ENCODE measurements around the gene UFC1.

Gene UFC1

GRCh38 chr1:161137881-161138280 is 15.9 kb upstream of the UFC1 start:
- no peak for DNase-seq

- no peak for DNase-seq
Measured at GRCh38 chr1:161138431-161138830, 15.3 kb upstream of the UFC1 start.

GRCh38 chr1:161139766-161140165 is 14.0 kb upstream of the UFC1 start:
- DNase-seq, result peak; percentile 68

DNA sequence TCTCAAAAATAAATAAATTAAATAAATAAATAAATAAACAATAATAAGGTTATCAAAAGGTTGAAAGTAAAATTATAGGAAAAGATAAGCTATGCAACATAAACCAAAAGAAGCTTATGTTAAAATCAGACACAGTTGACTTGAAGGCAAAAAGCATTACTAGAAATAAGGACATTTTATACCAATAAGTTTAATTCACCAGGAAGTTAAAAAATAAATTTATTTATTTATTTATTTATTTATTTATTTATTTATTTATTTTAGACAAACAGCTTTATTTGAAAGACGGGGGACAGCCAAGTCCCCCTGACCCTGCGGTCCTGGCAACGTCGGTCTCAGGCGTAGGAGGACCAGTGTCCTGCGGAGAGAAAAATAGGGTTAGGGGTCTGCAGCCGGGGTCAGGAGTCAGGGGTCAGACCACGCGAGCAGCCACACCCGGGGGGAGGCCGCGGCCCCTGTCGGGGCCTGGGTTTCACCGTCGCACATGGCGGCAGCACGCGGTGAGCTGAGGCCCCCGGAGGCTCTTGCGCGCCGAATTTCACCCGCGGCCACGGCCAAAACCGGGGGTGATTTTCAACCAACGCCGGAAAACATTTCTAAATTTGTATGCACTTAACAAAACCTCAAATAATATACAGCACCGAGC is 12.9 kb upstream of the UFC1 start:
- no peak for DNase-seq

DNA sequence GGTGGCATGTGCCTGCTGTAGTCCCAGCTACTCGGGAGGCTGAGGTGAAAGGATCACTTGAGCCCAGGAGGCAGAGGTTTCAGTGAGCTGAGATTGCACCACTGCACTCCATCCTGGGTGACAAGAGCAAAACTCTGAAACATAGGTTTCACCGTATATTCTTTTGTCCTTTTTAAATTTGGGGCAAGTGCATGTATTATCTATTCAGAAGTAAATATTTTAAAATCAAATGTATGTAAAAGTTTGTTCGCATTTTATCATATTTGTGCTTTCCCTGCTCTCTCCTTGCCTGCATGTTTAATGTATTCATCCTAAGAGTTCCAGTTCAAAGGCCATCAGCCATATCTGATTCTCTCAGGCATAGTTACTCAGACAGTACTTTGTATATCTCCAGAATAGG is 7.9 kb upstream of the UFC1 start:
- DNase-seq, result no peak

- no peak for DNase-seq
Measured at GRCh38 chr1:161153176-161153575, 602 bp upstream of the UFC1 start.

DNA sequence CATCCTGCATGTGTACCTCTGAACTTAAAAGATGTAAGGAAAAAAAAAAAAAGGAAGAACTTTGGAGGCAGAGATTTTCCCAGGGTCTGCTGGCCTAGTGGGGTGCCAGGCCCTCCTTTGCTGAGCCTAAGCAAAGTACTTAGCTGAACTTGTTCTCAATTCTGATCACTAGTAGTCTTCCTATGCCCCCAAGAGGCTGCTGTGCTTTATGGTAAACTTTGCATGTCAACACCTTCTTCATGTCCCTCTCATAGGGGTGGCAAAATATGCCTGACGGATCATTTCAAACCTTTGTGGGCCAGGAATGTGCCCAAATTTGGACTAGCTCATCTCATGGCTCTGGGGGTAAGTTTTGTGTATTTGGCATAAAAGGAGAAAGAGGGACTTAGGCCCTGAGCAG is 4.1 kb downstream of the UFC1 start:
- DNase-seq, result no peak

DNA sequence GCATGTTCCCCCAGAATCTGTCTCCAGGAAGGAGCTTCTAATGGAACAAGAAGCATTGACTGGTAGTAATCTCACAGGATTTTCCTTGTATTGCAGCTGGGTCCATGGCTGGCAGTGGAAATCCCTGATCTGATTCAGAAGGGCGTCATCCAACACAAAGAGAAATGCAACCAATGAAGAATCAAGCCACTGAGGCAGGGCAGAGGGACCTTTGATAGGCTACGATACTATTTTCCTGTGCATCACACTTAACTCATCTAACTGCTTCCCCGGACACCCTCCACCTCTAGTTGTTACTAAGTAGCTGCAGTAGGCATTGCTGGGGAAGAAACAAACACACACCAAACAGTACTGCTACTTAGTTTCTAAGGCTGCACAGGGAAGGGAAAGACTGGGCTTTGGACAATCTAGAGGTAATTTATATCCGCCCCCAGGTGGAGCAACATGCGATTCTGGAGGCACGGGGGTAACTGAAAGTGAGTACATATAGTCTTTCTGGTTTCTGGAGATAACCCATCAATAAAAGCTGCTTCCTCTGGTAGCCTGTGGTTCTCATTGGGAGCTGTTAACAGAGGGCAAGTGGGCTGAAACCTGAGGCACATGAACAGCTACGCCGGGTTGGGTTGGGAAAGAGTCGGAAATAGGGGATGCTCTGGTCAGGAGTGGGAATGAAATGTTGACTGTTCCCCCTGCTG is 4.7 kb downstream of the UFC1 start:
- peak; percentile 63 for DNase-seq

- peak; percentile 96 for DNase-seq
Measured at GRCh38 chr1:161159087-161159912, 5.5 kb downstream of the UFC1 start, which contains the start of gene USP21. Gene USP21, plus strand, starts transcription at chr1:161159500. Its CDS starts 1,141 bp downstream, at chr1:161160641.

- no peak for DNase-seq
Measured at GRCh38 chr1:161159913-161160243, 6.1 kb downstream of the UFC1 start.

DNA sequence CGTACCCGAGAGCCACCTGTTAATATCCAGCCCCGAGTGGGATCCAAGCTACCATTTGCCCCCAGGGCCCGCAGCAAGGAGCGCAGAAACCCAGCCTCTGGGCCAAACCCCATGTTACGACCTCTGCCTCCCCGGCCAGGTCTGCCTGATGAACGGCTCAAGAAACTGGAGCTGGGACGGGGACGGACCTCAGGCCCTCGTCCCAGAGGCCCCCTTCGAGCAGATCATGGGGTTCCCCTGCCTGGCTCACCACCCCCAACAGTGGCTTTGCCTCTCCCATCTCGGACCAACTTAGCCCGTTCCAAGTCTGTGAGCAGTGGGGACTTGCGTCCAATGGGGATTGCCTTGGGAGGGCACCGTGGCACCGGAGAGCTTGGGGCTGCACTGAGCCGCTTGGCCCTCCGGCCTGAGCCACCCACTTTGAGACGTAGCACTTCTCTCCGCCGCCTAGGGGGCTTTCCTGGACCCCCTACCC is 6.9 kb downstream of the UFC1 start:
- no peak for DNase-seq

DNA sequence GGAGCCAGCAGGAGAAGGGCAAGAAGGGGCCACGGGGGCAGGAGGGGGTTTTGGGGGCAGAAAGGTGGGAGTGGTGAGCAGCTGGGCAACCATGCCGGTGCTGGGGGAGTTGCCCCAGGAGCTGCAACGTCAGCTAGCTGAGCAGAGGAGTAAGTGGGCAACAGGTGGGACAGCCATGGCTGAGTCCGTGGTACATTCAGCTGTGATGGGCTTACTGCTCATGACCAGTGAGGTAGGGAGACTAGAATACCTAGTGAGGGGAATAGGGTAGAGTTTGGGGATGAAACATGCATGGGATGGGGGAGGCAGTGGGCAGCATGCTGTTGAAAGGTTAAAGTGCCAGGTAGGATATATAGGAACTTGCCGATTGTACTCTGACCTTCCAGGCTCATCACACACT is 7.9 kb downstream of the UFC1 start:
- no peak for DNase-seq

- DNase-seq, result no peak
Measured at GRCh38 chr1:161162052-161162451, 8.3 kb downstream of the UFC1 start.

DNA sequence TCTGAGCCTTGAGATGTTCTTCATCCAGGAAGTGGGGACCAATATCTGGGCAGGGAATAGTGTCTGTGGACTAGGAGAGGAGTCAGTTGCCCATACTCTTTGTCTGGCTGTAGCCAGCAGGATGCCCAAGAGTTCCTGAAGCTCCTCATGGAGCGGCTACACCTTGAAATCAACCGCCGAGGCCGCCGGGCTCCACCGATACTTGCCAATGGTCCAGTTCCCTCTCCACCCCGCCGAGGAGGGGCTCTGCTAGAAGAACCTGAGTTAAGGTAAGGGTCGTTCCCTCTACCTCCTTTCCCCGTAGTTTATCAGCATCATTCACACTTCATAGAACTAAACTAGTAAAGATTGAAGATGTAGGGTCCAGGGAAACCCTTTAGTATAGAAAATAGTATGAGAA is 9.0 kb downstream of the UFC1 start:
- DNase-seq, result no peak

- DNase-seq, result no peak
Measured at GRCh38 chr1:161163793-161164192, 10.0 kb downstream of the UFC1 start.

DNA sequence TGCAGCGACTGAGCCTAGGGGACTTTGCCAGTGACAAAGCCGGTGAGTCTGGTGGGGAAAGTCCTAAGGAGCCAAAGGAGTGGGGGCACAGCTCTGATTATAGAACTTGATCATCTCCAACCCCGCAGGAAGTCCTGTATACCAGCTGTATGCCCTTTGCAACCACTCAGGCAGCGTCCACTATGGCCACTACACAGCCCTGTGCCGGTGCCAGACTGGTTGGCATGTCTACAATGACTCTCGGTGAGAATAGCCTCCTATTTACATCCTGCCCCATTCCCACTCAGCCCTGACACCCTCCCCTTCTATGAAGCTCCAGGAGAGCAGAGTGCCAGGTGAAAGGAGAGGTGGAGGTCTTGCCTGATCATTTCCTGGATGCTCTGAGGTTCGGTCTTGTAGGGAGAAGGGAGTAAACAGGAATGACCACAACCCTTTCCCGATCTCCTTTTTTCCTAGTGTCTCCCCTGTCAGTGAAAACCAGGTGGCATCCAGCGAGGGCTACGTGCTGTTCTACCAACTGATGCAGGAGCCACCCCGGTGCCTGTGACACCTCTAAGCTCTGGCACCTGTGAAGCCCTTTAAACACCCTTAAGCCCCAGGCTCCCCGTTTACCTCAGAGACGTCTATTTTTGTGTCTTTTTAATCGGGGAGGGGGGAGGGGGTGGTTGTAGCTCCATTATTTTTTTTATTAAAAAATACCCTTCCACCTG is 11.3 kb downstream of the UFC1 start:
- peak; percentile 51 for DNase-seq

- peak; percentile 99 for DNase-seq
Measured at GRCh38 chr1:161165742-161166668, 12.2 kb downstream of the UFC1 start, which contains the start of gene PPOX. Gene PPOX, plus strand, starts transcription at chr1:161166426. Its CDS starts 422 bp downstream, at chr1:161166848.

- DNase-seq, result peak; percentile 68
Measured at GRCh38 chr1:161166669-161167548, 13.1 kb downstream of the UFC1 start.

DNA sequence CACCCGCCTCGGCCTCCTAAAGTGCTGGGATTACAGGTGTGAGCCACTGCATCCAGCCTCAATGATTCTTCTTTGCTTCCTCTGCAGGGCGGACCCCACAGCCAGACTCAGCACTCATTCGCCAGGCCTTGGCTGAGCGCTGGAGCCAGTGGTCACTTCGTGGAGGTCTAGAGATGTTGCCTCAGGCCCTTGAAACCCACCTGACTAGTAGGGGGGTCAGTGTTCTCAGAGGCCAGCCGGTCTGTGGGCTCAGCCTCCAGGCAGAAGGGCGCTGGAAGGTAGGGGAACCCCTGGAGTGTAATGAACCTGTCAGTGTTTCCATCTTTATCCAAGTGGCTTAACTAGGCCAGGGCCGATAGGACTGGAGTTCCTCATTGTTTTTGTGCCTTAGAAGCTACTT is 15.1 kb downstream of the UFC1 start:
- no peak for DNase-seq

DNA sequence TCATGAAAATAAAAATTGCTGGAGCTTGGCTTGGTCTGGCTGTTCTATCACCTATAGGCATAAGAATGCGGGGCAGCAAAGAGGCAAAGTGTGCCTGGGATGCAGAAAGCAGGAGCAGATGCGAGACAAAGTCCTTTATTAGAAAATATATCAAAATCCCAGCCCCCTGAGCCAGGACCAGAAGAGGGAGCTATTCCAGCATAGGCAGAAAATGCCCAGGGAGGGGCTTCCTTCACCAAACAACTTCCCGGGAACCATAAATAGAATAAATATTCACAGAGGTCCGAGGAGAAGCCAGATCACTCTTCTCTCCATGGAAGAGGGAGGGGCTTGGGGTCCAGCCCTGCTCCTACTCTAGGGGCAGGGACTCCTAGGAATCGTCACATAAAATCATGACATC is 17.4 kb downstream of the UFC1 start:
- no peak for DNase-seq

GRCh38 chr1:161171696-161172095 is 17.9 kb downstream of the UFC1 start:
- no peak for DNase-seq
